ENCODE measurements around the gene CAMK2G. TPM values are rescaled to one million over a fixed set of nuclear protein-coding genes. Genes with fewer than 3 reads are reported as not detected.
A peak's percentile ranks its signal among the peaks of the same experiment; 100 is the strongest.

The CAMK2G gene
- total RNA-seq, 1 donor from 2014 or later, result 25.9 TPM

GRCh38 chr10:73908853-73909539 lies 34.6 kb upstream of the CAMK2G start:
- TF ChIP-seq CTCF (IDR thresholded peaks at IDR 0.05; ENCODE audit: partially characterized antibody, unreplicated experiment), result no peak
- H3K4me1 Mint-ChIP-seq (ENCODE audit: low read depth, unreplicated experiment), result peaks cover 13% of the 10 kb centered on the region
- H3K27me3 Mint-ChIP-seq (ENCODE audit: unreplicated experiment), result peaks cover 21% of the 10 kb centered on the region
- H3K36me3 Mint-ChIP-seq (ENCODE audit: unreplicated experiment), result no peaks in the 10 kb centered on the region
- H3K4me3 Mint-ChIP-seq (ENCODE audit: unreplicated experiment), result no peak overlapping the region
- peaks cover 5% of the 10 kb centered on the region for H3K9me3 Mint-ChIP-seq (ENCODE audit: unreplicated experiment)
- DNase-seq, result no peak
- H3K27ac Mint-ChIP-seq (ENCODE audit: unreplicated experiment), result no peak overlapping the region

GRCh38 chr10:73907841-73908517 lies 33.6 kb upstream of the CAMK2G start:
- Mint-ChIP-seq H3K4me1 (ENCODE audit: low read depth, unreplicated experiment) (peaks cover 10% of the 10 kb centered on the region), H3K9me3 (ENCODE audit: unreplicated experiment) (peaks cover 5% of the 10 kb centered on the region), H3K27me3 (ENCODE audit: unreplicated experiment) (peaks cover 17% of the 10 kb centered on the region), H3K27ac (ENCODE audit: unreplicated experiment) (no peak overlapping the region), H3K4me3 (ENCODE audit: unreplicated experiment) (no peak overlapping the region), H3K36me3 (ENCODE audit: unreplicated experiment) (no peaks in the 10 kb centered on the region)
- no peak for TF ChIP-seq CTCF (IDR thresholded peaks at IDR 0.05; ENCODE audit: partially characterized antibody, unreplicated experiment)
- no peak for DNase-seq

- Mint-ChIP-seq H3K27ac (ENCODE audit: unreplicated experiment) (peak overlapping the region; percentile 69), H3K9me3 (ENCODE audit: unreplicated experiment) (peaks cover 5% of the 10 kb centered on the region), H3K4me1 (ENCODE audit: low read depth, unreplicated experiment) (peaks cover 10% of the 10 kb centered on the region), H3K4me3 (ENCODE audit: unreplicated experiment) (no peak overlapping the region), H3K27me3 (ENCODE audit: unreplicated experiment) (peaks cover 14% of the 10 kb centered on the region), H3K36me3 (ENCODE audit: unreplicated experiment) (no peaks in the 10 kb centered on the region)
- peak; percentile 45 for DNase-seq
- no peak for TF ChIP-seq CTCF (IDR thresholded peaks at IDR 0.05; ENCODE audit: partially characterized antibody, unreplicated experiment)
Measured at GRCh38 chr10:73906524-73907447, 32.4 kb upstream of the CAMK2G start.

- TF ChIP-seq CTCF (IDR thresholded peaks at IDR 0.05; ENCODE audit: partially characterized antibody, unreplicated experiment), result no peak
- H3K9me3 Mint-ChIP-seq (ENCODE audit: unreplicated experiment), result peaks cover 1% of the 10 kb centered on the region
- no peak overlapping the region for H3K27ac Mint-ChIP-seq (ENCODE audit: unreplicated experiment)
- H3K27me3 Mint-ChIP-seq (ENCODE audit: unreplicated experiment), result peaks cover 6% of the 10 kb centered on the region
- no peak for DNase-seq
- H3K4me3 Mint-ChIP-seq (ENCODE audit: unreplicated experiment), result no peak overlapping the region
- H3K4me1 Mint-ChIP-seq (ENCODE audit: low read depth, unreplicated experiment), result peaks cover 8% of the 10 kb centered on the region
- no peaks in the 10 kb centered on the region for H3K36me3 Mint-ChIP-seq (ENCODE audit: unreplicated experiment)
Measured at GRCh38 chr10:73905256-73906020, 31.1 kb upstream of the CAMK2G start.
